HG02981 (cell line): ENCODE measurements around the gene ZNF17.
A peak's percentile ranks its signal among the peaks of the same experiment; 100 is the strongest.
"Not testable (repeated sequence)": the region's sequence is repeated elsewhere in the genome, so short reads cannot be mapped to it uniquely, and the experiment has no call there.

ENCODE experiments used
- ATAC-seq: cut with Tn5 transposase; IDR thresholded peaks from one replicate; pipeline ENCODE4 v1.9.1; 2021; ENCODE audit warnings: mild to moderate bottlenecking, moderate library complexity; ENCODE audit not compliant: unreplicated experiment

Gene ZNF17

DNA sequence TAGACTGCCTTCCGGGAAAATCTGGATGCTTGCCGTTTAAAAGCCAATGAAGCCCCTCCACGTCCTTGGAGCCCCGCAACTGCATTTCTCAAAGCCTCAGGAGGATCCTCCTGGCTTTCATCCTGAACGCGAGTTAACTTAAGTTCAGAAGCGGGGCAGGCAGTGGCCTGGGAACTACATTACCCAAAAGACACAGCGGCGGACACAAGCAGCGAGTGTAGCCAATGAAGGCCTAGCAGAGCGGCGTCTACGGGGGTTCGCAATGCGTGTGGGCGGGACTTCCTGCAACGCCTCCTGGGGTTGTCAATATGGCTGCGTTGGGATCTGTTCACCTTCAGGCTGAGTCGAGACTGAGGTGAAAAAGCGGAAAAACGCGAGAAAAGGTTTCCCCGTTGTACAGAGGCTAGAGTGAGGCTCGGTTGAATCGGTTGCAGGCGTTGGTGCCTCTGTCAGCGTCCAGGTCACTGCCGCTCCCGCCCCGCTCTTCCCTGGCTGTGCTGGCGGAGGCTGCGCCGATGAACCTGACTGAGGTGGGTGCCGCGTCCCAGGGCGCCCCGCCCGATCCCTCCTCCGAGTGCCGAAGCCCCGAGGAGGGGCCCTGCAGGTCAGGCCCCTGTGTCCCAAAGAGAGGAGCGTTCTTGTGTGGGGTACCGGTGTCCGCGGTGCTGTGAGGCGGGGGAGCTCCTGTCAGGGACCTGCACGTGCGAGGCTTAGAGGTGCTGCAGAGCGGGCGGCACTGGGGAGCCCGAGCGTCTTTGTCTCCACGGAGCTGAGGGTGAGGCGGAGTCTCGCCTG, at the start of gene ZNF17:
TSS of gene ZNF17 (plus strand) at position 285 of the 795 bp plus-strand sequence. CDS start 2,455 bp downstream, outside the sequence.
- ATAC-seq, result peak; percentile 98

DNA sequence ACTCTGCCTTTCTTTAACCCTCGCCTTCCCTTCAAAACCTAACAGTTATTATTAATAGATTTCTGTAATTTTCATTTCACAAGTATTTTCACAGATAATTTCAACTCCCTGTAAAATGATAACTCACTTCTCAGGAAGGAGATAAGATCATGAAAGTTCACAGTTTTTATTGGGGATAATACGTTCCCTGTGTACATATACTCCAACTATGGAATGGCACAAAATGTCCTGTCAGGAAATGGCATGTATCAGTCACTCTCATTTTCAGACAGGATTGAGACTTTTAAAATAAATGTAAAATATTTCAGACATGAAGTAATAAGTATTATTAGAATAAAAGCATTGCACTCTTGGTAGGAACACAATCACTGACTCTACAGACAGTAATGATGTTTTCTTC, 48.5 kb upstream of the ZNF17 start:
- ATAC-seq, result no peak

- ATAC-seq, result peak; percentile 95
Measured at GRCh38 chr19:57362997-57363687, 47.8 kb upstream of the ZNF17 start, which contains the start of the genes TRAPPC2B and ZNF547. Gene TRAPPC2B (plus strand): TSS chr19:57363551. CDS start chr19:57364834, 1,283 bp downstream. Gene ZNF547 (plus strand): TSS chr19:57363551. CDS start chr19:57368556, 5,005 bp downstream.

DNA sequence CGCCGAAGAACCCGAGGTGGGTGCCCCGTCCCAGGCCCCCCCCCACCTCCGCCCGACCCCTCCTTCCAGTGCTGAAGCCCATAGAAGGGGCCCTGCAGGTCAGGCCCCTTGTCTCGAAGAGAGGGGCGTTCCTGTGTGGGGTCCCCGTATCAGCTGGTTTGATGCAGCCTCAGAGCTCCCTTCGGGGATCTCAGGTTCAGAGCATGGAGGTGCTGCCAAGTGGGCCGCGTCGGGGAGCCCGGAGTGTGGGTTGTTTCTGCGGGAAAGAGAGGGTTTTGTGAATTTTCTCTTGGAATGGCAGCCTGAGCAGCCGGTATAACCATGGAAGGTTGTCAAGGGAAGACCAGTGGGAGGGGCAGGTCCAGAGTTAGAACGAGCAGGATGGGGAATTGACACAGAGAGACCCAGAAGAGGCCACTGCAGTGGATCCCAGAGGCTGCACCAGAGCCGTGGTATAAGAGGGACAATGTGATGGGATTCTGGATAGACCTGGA, 47.2 kb upstream of the ZNF17 start:
- ATAC-seq, result peak; percentile 4

DNA sequence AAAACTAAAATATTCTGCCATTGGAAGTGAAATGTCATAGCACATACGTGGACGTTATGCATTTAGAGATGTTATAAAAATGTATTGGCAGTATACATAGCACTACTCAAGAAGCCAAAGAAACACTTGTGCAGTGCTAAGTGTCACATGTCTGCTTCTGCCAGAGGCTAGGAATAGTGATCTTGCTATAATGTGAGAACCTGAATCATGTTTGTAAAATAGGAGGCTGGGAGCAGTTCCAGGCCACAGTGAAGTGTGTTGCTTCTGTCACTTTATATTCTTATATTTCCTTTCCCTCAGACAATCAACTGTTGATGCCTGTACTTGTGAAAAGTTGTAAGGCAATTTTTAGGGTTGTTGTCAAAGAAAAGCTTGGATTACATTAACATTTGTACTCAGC, 44.2 kb upstream of the ZNF17 start:
- ATAC-seq, result no peak

DNA sequence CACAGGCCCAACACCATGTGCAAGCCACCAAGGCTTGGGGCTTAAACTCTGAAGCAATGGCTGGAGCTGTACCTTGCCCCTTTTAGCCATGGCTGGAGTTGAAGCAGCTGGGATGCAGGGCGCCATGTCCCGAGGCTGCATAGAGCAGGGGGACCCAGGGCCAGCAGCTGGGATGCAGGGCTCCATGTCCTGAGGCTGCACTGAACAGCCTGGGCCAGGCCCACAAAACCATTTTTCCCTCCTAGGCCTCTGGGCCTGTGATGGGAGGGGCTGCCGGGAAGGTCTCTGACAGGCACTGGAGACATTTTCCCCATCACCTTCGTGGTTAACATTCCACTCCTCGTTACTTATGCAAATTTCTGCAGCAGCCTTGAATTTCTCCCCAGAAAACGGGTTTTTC, 36.8 kb upstream of the ZNF17 start:
- no peak for ATAC-seq

DNA sequence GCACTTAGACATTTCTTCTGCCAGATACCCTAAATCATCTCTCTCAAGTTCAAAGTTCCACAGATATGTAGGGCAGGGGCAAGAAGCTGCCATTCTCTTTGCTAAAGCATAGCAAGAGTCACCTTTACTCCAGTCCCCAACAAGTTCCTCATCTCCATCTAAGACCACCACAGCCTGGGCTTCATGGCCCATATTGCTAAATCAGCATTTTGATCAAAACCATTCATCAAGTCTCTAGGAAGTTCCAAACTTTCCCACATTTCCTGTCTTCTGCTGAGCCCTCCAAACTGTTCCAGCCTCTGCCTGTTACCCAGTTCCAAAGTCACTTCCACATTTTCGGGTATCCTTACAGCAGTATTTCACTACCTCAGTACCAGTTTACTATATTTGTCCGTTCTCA, 36.3 kb upstream of the ZNF17 start:
- ATAC-seq, result not testable (repeated sequence)

GRCh38 chr19:57376151-57376550, 34.8 kb upstream of the ZNF17 start:
- no peak for ATAC-seq

DNA sequence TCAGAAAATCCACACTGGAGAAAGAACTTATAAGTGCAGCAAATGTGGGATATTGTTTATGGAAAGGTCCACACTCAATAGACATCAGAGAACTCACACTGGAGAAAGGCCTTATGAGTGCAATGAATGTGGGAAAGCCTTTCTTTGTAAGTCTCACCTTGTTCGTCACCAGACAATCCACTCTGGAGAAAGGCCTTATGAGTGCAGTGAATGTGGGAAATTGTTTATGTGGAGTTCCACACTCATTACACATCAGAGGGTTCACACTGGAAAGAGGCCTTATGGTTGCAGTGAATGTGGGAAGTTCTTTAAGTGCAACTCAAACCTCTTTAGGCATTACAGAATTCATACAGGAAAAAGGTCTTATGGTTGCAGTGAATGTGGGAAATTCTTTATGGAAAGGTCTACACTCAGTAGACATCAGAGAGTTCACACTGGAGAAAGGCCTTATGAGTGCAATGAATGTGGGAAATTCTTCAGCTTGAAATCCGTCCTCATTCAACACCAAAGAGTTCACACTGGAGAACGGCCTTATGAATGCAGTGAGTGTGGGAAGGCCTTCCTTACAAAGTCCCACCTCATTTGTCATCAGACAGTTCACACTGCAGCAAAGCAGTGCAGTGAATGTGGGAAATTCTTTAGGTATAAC, 33.3 kb upstream of the ZNF17 start:
- no peak for ATAC-seq

DNA sequence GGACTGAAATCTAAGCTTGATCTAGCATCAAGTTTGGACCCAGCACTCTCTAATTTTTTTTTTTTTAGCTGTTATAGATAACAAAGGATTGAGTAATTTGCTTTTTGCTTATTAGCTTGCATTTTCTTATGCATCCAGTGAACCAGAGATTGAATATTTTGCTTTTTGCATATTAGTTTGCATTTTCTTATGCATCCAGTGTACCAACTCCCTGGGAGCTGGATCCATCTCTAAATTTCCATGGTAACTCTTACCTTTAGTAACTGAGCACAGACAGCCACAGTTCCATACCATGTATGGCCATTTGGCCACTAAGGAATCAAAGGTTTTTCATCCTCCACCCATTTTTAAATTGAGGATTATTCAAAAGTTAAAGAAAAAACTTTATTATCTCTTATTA, 30.0 kb upstream of the ZNF17 start:
- ATAC-seq, result no peak

DNA sequence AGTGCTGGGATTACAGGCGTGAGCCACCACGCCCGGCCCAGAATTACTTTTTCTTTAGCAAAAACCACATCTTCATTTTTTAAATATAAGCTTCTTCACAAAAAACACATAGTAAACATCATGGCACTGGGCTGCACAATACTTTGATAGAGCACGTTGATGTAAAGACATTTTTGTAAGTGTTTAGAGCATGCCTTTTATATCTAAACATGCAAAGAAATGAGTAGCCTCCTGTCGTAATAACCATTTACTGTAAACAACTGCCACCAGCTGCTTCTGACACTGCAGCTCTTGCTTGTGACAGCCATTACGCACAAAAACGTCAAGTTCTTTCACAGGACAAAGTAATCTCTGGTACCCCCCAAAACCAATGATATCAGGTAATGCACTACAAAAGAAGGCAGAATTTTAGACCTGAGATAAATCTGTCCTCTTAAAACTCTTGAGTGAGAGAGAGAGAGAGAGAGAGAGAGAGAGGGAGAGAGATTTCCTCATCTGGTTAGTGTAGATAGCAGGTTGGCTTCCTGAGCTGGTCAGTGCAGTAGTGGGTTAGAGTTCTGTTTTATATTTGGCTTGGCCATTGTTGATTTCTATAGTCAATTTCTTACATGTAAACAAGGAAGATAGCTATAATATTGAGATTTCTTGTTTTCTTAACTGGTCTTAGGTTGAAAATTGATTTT, 28.0 kb upstream of the ZNF17 start:
- no peak for ATAC-seq

DNA sequence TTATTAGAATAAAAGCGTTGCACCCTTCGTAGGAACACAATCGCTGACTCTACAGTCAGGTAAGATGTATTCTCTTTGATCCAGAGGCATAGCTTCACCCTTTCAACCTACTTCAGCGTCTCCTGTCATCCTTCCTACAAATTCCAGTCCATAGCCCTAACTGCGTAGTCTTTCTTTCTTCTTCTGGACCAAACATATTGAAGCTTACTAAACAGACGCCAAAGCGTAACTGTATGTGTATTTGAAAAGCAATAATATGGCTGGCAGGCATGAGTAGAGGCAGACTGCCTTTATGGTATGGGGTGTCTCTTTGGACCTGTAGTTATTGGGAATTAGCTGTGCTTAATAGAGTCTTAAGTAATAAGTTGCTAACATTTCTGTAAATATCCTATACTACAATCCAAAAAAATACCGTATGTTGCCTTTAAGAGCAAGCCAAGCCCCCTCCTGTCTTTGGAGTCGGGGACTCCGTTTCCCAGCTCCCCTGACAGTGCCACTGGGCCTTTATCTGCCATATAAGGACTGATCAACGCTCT, 21.7 kb upstream of the ZNF17 start:
- no peak for ATAC-seq

DNA sequence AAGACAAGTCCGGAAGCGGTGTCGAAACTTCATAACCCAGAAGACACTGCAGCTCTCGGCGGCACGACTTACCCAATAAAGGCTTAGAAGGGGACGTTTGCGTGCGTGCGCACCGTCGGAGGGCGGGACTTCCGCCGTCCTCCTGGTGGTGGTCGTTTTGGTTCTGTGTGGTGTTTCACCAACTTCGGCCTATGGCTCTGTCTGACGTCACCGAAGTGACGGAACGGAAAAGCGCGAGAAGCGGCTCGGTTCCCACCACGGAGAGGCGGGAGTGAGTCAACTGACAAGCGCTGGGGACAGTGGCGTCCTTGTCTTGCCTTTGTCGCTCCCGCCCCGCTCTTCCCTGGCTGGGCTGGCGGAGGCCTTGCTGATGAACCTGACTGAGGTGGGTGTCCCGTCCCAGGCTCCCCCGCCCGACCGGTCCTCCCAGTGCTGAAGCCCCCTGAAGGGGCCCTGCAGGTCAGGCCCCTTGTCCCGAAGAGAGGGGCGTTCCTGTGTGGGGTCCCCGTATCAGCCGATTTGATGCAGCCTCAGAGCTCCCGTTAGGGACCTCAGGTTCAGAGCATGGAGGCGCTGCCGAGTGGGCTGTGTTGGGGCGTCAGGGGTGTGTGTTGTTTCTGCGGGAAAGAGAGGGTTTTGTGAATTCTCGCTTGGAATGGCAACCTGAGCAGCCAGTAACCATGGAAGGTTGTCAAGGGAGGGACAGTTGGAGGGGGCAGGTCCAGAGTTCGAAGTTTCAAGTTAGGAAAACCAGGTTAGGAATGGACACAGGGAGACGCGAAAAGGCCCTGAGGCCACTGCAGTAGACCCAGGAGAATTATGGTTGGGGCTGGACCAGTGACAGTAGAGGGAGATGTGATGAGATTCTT, 21.0 kb upstream of the ZNF17 start, which contains the start of gene ZNF548:
TSS of gene ZNF548 (plus strand) at position 125 of the 869 bp plus-strand sequence. CDS start at position 371, 246 bp downstream.
- ATAC-seq, result peak; percentile 98

DNA sequence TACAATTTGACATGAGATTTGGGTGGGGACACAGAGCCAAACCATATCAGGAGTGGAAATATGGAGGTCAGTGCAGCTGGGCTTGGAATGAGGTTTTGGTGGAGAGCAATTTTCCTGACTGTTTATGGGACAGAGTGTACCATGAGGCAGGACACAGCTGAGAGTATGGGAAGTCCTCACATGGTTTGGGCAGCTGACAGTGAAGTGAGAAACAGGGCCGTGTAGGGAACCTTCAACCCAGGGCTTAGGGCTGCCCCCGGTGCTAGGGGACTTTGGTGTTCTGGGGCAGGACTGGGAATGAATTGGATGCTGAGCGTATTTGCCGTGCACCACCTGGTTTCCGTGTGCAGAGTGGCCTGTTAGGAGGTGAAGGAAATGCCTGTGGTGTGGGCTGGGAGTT, 15.3 kb upstream of the ZNF17 start:
- ATAC-seq, result no peak

- ATAC-seq, result no peak
Measured at GRCh38 chr19:57398868-57399267, 12.1 kb upstream of the ZNF17 start.

DNA sequence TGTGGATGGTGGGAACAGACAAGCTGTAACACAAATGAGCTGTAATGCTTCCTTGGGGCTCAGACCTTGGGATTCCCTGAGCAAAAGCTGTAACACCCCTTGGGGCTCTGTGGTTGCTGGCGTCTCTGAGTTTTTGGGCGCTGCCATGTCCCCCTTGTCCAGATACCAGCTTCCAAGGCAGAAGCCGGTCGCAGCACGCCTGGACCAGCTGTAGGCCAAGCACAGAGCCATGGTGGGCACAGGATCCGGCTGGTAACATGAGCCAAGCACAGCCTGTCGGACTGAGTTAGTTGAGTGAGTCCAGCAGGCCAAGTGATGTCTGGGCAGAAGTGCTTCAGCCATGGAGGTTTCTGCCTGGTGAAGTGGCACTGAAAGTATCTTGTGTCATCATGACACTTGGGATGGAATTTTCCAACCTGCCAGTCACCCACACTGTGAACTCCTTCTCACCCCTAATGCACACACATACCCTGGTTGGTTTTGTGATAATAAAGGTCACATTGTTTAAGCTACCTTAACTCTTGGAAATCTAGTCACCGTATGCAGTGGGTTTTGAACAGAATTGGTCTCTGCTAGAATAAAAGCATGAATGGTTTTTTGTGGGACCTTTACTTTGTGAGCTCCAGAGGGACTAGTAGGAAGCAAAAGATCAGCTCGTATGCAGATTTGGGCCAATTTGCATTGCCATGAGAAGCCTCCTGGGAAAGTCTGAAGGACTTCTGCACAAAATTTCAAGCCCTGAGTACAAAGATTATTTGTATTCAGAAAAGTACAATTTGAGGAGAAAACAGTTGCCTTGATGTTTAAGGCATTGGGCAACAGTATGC, 7.0 kb upstream of the ZNF17 start:
- no peak for ATAC-seq

DNA sequence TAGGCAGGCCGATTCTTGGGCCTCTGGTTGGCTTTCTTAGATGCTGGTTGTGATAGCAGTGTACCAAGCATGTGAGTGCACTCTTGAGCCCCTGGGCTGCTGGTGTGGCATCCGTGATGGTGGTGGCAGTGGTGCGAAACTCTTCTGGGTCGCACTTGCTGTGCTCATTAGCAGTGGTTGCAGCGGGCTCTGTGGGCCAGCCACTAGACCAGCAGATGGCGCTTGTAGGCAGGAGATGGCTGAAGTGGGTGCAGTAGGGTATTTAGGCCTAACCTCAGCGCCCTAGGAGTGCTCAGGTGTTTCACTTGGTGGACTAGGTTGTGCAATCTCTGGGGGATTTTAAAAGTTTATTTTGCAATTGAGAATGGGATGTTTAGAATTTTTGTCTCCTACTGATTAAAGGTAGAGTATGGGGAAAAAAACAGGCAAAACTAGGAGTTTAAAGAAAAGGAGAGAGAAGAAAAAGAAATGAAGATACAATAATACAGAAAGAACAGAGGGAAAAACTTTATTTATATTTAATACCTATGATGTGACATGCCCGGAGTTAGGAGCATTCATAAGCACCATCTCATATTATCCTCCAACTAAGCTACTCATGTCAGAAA, 4.3 kb upstream of the ZNF17 start:
- no peak for ATAC-seq

- no peak for ATAC-seq
Measured at GRCh38 chr19:57419439-57419838, 8.5 kb downstream of the ZNF17 start.
